Adipose tissue (tissue), 3 donors: Measurements from ENCODE around the gene TNIP3. TPM values are rescaled to one million over a fixed set of nuclear protein-coding genes. Genes with fewer than 3 reads are reported as not detected.
"Not testable (repeated sequence)": the region's sequence is repeated elsewhere in the genome, so short reads cannot be mapped to it uniquely, and the experiment has no call there.

Source experiments
- H3K27ac ChIP-seq: one replicate; pipeline ENCODE4 v1.5.1; 2013; ENCODE audit warnings: low read depth, low read length
- WGBS, 3 donors: extraction: QIAGEN DNeasy Blood & Tissue Kit; methylation state at CpG; one replicate each; pipeline ENCODE4 v1.1.7; 2013; 5-methylcytosine and 5-hydroxymethylcytosine counted together
- polyA plus RNA-seq, 3 donors: library from polyadenylated mRNA; stranded (reverse); fragments of 200-250 nt; gene quantifications; one replicate each; pipeline ENCODE4 v1.2.3, GENCODE V29; 2013
- donor health status: healthy with polysubstance abuse.
- donor health status: Bipolar disorder and iron deficiency.
- donor health status: healthy.

The TNIP3 gene, protein sequence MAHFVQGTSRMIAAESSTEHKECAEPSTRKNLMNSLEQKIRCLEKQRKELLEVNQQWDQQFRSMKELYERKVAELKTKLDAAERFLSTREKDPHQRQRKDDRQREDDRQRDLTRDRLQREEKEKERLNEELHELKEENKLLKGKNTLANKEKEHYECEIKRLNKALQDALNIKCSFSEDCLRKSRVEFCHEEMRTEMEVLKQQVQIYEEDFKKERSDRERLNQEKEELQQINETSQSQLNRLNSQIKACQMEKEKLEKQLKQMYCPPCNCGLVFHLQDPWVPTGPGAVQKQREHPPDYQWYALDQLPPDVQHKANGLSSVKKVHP
- 1 to 10 TPM in 1 of 3 donors, not detected in 2; 1.4 TPM for polyA plus RNA-seq

DNA sequence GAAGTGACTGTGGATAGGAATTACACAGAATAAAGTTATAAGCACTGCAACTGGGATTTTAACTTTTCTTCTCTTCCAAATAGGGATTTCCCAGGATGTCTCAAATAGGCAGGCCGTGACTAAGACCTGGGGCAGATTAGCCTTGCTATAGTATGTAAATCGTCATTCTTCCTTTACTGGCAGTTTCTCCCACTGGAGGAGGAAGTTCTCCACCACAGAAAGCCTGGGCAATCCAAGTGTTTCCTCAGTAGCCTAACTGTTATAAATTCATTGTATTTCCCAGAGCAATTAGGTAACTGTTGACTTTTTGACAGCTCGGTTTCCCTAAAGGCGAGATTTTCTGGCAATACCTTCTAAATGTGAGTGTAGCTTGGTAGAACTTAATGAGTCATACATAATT lies at the start of gene TNIP3:
TSS of gene TNIP3 (minus strand) at position 31 of the 400 bp plus-strand sequence. CDS start 196 bp downstream, outside the sequence.
- H3K27ac ChIP-seq = no peak within 1 kb of the TSS
- WGBS, 3 donors = 44 to 68% (median 47%) methylated on average over 4 of the region's 4 CpGs

- 52 to 62% (median 57%) methylated on average over 2 of the region's 2 CpGs for WGBS, 3 donors
- H3K27ac ChIP-seq = no peak overlapping the region
Observed at GRCh38 chr4:121212806-121213205, 48.7 kb upstream of the TNIP3 start.

DNA sequence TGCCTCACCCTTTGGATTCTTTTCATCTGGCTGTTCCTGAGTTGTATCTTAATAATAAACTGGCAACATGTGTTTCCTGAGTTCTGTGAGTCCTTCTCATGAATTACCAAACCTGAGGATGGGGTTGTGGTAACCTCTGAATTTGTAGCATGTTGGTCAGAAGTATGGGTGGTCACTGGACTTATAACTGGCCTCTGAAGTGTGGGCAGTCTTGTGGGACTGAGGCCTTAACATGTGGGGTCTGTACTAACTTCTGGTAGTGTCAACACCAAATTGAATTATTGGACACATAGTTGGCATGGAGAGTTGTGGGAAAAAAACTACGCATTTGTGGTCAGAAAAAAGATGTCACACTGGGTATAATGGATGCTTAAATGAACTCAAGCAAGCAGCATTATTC lies 45.0 kb upstream of the TNIP3 start:
- 85 to 97% (median 89%) methylated on average over 1 of the region's 1 CpG for WGBS, 3 donors
- H3K27ac ChIP-seq = no peak overlapping the region

- 66 to 87% (median 83%) methylated on average over 4 of the region's 4 CpGs for WGBS, 3 donors
- H3K27ac ChIP-seq = no peak overlapping the region
Observed at GRCh38 chr4:121208244-121209007, 44.3 kb upstream of the TNIP3 start.

GRCh38 chr4:121205777-121206176 lies 41.7 kb upstream of the TNIP3 start:
- H3K27ac ChIP-seq = not testable (repeated sequence)
- WGBS, 3 donors = 73 to 91% (median 79%) methylated on average over 3 of the region's 3 CpGs

DNA sequence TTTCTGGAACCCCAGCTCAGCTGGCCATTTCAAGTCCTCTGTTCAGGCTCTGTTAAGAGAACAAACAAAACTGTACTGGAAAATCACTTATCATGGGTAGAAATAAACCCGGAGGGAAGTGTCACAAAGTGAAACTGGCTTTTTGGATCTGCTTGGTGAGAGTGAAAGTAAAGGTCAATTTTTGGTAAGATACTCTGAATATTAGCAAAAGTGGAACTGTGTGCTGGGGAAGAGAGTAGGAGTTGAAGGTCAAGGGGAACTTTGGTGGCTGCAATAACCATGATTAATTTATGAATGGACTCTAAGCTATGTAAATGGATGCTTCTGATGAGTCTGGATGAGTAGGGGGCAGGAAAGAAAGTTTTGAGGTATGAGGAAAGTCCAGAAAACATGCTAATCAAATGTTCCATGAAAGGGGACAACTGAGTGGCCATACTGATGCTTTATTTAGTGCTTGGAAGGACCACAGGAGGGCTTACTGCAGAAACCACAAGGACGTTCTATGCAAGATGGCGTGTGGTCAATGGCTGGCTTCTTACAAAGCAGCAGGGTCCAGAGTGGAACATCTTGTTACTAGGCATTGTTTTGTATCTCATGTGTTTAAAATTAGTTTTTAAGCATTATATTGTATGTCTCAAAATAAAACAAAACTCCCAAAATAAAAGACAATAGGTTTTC lies 36.8 kb upstream of the TNIP3 start:
- 64 to 73% (median 72%) methylated on average over 3 of the region's 3 CpGs for WGBS, 3 donors
- no peak overlapping the region for H3K27ac ChIP-seq

DNA sequence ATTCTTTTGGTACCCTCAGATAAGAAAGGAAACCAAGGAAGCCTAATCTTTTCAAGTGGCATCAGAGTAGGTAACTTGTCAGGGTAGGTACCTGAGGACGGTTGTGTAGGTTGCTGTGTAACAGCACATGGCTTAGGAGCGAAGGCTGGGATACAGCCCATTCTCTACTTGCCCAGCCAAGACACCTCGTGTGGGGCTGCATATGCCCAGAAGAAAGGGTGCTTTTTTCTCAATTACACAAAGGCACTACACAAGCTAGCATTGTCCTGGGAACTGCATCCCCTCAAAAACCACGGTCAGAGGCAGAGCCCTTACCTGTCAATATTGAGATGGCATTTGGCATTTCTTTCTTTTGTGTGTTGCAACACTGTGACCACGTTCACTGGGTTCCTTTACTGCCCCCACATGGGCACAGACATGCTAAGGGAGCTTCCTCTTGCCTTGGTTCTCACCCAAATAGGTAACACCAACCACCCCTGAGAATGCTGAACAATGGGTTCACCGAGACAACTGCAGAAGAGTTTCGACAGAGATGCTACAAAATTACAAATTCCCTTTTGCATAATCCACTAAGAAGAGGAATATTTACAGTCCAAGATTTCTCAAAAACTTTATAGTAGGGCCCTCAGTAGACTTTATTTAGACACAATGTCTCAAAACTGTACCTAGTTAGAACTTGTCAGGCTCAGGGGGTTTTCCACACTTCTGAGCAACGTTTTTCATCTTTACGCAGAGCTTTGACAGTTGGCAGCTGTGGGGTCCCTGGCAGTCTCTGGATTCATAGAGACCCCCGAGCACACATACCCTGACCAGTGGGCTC lies 35.8 kb upstream of the TNIP3 start:
- no peak overlapping the region for H3K27ac ChIP-seq
- WGBS, 3 donors = 61 to 72% (median 69%) methylated on average over 10 of the region's 10 CpGs

GRCh38 chr4:121198251-121198650 lies 34.1 kb upstream of the TNIP3 start:
- no peak overlapping the region for H3K27ac ChIP-seq

DNA sequence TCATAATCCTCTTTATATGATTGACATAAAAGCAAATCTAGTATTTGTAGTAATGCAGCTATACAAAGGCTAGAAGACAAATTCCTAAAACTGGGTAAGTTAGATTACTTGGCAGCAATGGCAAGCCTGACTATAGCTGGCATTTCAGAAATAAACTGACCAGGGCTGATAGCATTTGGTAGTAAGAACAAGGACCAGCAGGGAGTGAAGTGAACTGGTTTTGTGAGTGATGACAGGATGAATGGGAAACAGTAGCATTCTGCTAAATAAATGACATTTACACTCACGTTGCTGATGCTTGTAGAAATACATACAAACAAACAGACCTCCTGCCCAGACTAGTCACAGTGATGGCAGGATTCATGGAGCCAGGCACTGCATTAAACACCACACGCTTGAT lies 31.5 kb upstream of the TNIP3 start:
- WGBS, 3 donors = 50 to 78% (median 60%) methylated on average over 2 of the region's 2 CpGs
- H3K27ac ChIP-seq = no peak overlapping the region

- no peak overlapping the region for H3K27ac ChIP-seq
- 19 to 23% (median 20%) methylated on average over 6 of the region's 6 CpGs for WGBS, 3 donors
Observed at GRCh38 chr4:121192480-121192879, 28.4 kb upstream of the TNIP3 start.

- no peak overlapping the region for H3K27ac ChIP-seq
- WGBS, 3 donors = 51 to 64% (median 59%) methylated on average over 11 of the region's 11 CpGs
Observed at GRCh38 chr4:121192013-121192412, 27.9 kb upstream of the TNIP3 start.

DNA sequence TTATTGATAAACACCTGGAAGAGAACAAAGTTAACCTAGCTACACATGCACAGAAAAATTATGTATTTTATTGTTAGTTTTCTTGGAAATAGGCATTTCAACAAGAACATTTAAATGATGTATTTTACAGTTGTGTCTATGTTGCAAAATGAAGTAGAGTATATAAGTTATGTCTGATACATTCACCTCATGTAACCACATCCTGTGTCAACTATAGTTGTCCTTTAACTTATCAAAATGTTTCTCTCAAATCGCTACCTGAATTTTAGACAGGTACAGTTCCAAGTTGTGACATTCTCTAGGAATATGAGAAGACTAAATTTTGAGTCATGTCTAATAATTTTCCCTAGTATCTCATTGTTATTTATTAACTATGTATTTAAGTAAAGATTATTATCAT lies 27.2 kb upstream of the TNIP3 start:
- no peak overlapping the region for H3K27ac ChIP-seq
- 58 to 89% (median 81%) methylated on average over 1 of the region's 1 CpG for WGBS, 3 donors

GRCh38 chr4:121190389-121190788 lies 26.3 kb upstream of the TNIP3 start:
- H3K27ac ChIP-seq = no peak overlapping the region

GRCh38 chr4:121189326-121190215 lies 25.4 kb upstream of the TNIP3 start:
- WGBS, 3 donors = 45 to 56% (median 55%) methylated on average over 3 of the region's 3 CpGs
- no peak overlapping the region for H3K27ac ChIP-seq

More at GRCh38 chr4:121190389-121190788, 26.3 kb upstream of the TNIP3 start:
- WGBS, 3 donors = 70 to 87% (median 87%) methylated on average over 4 of the region's 4 CpGs

DNA sequence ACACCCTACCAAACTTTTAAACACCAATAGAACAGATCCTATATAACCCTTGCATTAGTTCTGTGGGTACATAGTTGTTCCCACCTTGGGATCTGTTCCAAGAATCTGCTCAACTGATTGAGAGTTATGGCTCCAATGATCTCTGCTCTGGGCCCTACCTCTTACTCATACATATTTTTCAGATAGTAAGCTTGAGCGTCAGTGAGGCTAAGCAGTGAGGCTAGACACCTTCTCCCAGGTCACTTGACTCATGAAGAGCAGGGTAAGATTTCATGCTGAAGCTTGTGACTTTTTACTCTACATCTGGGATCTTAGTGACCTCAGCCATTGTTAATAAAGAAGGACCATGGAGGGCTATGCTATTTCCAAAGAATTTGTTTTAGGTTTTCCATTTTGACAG lies 23.1 kb upstream of the TNIP3 start:
- 68 to 81% (median 78%) methylated on average over 1 of the region's 1 CpG for WGBS, 3 donors
- H3K27ac ChIP-seq = no peak overlapping the region

DNA sequence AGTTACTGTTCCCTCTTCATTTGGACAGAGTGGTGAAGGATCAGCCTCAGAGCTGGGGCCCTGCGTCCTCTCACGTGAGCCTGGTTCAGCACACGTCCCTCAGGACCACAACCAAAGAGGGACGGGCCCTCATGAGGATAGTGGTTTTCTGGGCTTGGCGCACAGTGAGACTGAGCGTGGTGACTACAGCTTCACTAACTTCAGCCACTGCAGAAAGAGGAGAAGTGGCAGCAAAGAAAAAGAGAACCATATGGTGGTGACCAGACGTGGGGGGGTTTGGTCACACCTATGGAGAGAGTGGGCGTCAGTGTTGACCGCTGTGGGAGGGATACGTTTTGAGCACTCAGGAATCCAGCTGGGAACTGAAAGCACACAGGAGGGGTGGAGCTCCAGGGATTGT lies 21.8 kb upstream of the TNIP3 start:
- 73 to 84% (median 81%) methylated on average over 10 of the region's 10 CpGs for WGBS, 3 donors
- no peak overlapping the region for H3K27ac ChIP-seq

- H3K27ac ChIP-seq = no peak overlapping the region
- WGBS, 3 donors = 91 to 100% (median 97%) methylated on average over 1 of the region's 1 CpG
Observed at GRCh38 chr4:121183989-121184388, 19.9 kb upstream of the TNIP3 start.
